EL (cell line): Measurements from ENCODE around the gene EYA2.
"Not testable (repeated sequence)": the region's sequence is repeated elsewhere in the genome, so short reads cannot be mapped to it uniquely, and the experiment has no call there.

Experiments used
- DNase-seq: peaks from one replicate; pipeline ENCODE4 v3.0.0-alpha.2; 2016

Gene EYA2

GRCh38 chr20:47191074-47191673 lies 296.5 kb downstream of the EYA2 start:
- DNase-seq, result peak; percentile 27

GRCh38 chr20:47191956-47192355 lies 297.3 kb downstream of the EYA2 start:
- no peak for DNase-seq

DNA sequence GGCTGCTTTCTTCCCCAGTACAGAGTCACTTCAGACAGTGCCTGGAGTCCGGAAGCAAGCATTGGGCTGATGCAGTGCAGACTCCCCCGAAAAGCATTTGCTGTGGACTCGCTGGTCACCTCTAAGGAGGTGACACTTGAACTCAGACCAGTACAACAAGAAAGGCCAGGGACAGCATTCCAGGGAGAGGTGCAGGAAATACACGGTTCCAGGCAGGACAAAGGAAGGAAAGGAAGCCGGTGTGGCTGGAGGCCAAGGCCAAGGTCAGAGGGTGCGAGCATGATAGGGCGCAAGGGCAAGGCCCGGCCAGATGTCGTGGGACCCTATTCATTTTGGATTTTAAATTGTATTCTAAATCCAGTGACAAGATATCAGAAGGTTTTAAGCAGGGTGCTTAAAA lies 300.9 kb downstream of the EYA2 start:
- no peak for DNase-seq

DNA sequence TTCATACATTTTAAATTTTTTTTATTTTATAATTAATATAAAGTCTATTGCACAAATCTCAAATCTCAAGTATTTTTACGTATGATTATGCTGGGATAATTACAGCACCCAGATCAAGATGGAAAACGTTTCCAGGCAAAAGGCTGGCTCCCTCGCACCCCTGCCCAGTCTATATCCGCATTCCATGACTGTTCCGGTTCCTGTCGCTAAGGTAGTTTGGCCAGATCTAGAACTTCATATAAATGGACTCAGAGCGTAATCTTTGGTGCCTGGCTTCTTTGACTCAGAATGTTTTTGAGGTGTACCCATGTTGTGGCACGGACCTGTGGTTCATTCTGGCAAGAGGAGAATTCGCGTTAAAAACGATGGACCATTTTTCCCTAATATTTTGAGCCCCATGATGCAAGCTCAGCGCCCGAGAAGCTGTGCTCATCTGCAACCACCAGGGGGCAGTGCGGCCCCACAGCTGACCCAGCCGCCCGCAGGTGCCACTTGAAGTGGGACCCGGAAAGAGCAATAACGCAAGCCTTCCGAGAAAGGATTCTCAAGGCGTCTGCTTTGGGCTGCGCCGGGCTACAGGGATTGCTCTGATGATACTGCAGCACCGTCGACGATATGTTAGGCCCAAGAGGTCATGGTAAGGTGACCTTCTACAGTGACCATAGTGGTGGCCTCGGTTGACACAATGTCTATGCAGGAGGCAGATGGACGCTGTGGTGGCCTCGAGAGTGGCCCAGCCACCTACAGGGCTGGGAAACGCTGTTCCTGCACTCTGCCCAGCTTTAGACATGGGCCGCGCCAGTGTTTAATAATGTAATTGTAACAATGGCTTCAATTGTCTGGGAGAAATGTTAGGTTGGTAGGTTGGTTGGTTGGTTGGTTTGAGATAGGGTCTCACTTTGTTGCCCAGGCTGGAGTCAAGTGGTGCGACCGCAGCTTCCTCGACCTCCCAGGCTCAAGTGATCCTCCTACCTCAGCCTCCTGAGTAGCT lies 301.7 kb downstream of the EYA2 start:
- DNase-seq, result peak; percentile 68

GRCh38 chr20:47198254-47198671 lies 303.6 kb downstream of the EYA2 start:
- DNase-seq, result no peak

- no peak for DNase-seq
These were observed 304.4 kb downstream of the EYA2 start for GRCh38 chr20:47198996-47199552.

GRCh38 chr20:47201074-47201730 lies 306.6 kb downstream of the EYA2 start:
- no peak for DNase-seq

- DNase-seq, result no peak
These were observed 308.4 kb downstream of the EYA2 start for GRCh38 chr20:47202733-47203667.

GRCh38 chr20:47204008-47204849 lies 309.6 kb downstream of the EYA2 start:
- peak; percentile 54 for DNase-seq

DNA sequence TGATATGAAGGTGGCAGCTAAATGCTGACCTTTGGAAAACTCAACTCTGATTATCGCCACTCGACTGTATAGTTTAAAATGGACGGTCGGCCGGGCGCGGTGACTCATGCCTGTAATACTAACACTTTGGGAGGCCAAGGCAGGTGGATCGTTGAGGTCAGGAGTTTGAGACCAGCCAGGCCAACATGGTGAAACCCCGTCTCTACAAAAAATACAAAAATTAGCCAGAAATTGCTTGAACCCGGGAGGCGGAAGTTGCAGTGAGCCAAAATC lies 310.1 kb downstream of the EYA2 start:
- not testable (repeated sequence) for DNase-seq

- DNase-seq, result peak; percentile 80
These were observed 311.0 kb downstream of the EYA2 start for GRCh38 chr20:47205577-47206123.

GRCh38 chr20:47206552-47206951 lies 311.9 kb downstream of the EYA2 start:
- not testable (repeated sequence) for DNase-seq

DNA sequence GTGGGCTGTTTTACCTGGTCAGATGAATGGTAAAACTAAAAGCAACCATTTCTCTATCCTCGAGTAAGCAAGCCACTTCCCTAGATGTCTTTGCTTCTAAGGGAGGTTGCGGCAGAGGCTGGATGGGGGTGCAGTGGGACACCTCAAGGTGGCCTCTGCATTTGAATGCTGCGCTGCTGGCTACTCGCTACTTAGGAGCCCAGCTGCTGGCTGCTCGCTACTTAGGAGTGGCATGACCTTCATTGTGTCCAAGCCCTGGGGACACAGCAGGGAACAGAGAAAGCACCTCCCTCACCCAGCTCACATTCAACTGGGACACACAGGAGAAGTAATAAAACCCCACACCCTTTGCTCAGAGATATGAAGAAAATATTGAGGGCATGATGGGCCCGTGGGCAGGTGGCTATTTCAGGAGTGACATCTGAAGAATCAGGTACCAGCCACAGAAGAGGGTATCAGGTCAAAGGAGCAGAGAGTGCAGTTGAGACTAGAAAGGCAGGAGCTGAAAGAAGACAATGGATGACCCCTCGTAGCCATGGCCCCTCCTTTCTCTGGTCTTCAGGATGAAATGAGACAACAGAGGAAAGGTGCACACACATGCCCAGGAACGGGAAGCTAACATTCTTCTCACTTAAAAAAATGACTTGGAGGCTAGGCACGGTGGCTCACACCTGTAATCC lies 312.5 kb downstream of the EYA2 start:
- no peak for DNase-seq

- no peak for DNase-seq
These were observed 314.0 kb downstream of the EYA2 start for GRCh38 chr20:47208534-47209174.

DNA sequence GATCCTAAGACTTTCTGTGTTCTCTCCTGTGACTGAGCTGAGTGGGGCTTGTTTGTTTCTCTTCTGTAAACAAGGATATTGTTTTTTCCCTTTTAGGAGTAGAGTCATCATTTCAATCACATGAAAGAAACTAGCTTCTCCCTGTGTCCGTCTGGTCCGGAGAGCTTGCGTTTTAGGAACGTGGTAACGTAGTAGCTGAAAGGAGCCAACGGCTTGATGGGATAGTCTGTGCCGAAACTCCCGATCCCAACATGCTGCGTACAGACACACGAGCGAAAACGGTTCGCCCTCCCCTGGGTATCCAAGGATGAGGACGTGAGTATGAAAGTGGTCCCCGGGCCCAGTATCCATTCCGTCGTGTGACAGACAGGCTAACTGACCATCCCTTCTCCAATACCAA lies 315.3 kb downstream of the EYA2 start:
- DNase-seq, result no peak

- DNase-seq, result no peak
These were observed 315.8 kb downstream of the EYA2 start for GRCh38 chr20:47210470-47210869.

DNA sequence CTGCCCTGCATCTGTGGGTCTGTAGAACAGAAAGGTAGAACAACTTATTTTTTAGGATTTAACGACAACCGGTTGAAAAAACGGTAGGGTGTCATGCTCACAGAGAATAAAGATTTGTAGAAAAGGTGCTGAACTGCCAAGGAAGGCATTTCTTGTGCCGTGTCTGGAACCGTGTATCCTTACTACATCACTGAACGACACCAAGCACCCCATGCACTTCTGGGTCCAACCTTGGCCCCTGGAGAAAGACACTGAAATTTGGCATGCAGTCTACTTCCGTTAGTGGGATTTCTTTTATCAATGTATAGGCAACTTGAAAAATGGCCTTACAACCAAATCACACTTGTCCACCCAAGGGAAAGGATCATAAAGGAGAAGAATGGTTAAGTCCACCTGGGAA lies 316.4 kb downstream of the EYA2 start:
- no peak for DNase-seq

- no peak for DNase-seq
These were observed 318.1 kb downstream of the EYA2 start for GRCh38 chr20:47212606-47213207.

DNA sequence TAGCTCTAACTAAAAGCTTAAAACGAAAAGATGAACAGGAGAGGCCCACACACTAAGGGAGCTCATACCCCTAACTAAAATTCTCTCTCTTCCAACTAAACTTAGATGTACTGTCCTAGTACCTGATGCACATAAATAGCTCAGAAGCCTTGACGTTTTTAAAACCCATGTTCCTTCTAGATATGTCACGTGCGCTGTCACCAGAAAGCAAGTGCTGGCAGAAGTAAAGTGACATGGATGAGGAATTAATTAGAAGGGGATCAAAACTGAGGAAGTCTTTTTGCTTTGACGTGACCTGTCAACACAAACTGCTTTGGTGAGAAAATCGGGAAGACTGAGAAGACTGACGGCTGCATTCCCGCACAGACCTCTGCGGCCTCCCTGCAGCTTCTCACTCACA lies 319.3 kb downstream of the EYA2 start:
- no peak for DNase-seq
